Measurements from ENCODE around the gene SMC3. TPM values are rescaled to one million over a fixed set of nuclear protein-coding genes. Genes with fewer than 3 reads are reported as not detected.
A peak's percentile ranks its signal among the peaks of the same experiment; 100 is the strongest.

The SMC3 gene
- total RNA-seq, 2 donors from 2014 or later: 23.7 to 25.5 TPM

DNA sequence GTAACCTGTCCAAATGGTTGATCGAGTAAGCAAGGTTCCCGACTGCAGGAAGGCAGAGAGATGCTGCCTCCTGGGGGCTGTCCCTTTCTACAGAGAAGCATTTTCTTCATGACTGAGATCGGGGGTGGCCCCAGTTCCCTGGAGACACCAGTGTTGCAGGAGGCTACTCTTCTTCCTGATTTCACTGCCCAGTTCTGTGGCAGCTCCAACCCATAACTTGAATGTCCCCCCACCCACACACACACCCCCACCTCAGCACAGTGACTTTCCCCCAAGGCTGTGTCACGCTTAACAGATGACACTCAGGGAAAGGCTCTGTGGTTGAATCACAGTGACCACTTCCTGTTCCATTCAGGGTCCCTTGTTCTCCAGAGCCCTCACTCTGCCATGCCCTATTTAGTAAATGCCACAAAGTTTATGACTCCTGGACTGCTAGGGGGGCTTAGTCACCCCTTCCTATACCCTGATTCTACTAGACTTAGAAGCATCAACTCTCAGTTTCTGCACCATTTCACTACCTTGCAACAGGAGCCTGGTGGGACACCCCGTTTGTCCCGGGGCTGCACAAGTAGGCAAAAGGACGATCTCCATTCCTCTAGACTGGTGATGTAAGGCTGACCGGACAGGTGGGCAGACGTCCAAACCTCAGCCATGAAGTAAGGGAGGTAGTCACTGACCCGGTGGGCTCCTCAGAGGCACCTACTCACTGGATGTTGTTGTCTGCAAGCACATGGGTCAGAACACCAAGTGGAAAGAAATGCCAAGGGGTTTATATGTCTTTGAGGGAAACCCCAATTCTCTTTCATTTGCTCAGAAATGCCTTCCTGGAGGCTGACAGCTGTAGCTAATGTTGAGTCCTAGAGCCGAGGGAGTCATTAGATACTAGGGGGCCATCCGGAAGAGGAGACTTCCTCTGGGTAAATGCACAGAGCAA, 31.3 kb upstream of the SMC3 start:
- intact Hi-C loops (cut with DNase I, micrococcal nuclease): loop anchor here in 1 of 2 donors (10.0 kb wide), 1 partner anchor 221 kb away; no protein-coding TSS in a partner anchor
- peak; percentile 34 for ATAC-seq
- peak in 1 of 2 donors; percentile 27 for DNase-seq

DNA sequence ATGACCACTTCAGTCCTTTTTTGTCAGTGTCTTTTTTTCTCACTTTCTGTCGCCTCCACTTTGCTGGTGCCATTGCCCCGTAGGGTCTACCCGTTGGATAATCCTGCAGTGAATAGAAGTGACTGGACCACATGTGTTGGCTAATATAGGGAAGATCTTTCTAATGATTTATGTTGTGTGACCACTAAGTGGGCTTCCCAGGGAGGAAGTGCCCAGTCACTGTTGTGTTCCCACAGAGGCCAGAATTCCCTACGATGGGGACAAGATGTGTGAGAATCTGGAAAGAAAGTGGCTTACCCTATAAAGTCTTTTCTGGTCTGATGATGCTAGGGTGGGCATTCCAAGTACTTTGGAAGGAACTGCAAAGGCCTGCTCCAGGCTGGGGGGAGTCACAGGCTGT, 28.4 kb upstream of the SMC3 start:
- intact Hi-C loops (cut with DNase I, micrococcal nuclease): loop anchor here in 1 of 2 donors (10.0 kb wide), 1 partner anchor 224 kb away; no protein-coding TSS in a partner anchor
- no peak for ATAC-seq
- no peak for DNase-seq

DNA sequence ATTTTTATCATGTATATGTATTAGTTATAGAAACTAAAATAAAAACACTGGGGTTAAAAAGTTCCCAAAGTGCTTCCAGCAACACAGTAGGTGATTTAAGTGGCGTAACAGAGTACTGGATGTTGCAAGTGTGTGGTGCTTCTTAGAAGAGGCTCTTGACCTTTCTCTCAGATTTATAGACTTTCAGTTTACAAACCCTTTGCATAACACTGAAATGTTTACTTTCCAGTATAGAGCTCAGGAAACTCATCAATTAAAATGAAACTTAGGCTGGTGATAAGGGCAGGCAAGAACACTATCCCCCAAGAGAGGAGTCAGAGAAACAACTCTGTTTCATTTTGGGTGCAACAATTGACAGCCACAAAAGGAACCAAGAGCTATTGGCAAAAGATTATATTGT, 27.5 kb upstream of the SMC3 start:
- intact Hi-C loops (cut with DNase I, micrococcal nuclease): loop anchor here in 1 of 2 donors (10.0 kb wide), 1 partner anchor 185 kb away; no protein-coding TSS in a partner anchor
- DNase-seq: no peak
- ATAC-seq: no peak

DNA sequence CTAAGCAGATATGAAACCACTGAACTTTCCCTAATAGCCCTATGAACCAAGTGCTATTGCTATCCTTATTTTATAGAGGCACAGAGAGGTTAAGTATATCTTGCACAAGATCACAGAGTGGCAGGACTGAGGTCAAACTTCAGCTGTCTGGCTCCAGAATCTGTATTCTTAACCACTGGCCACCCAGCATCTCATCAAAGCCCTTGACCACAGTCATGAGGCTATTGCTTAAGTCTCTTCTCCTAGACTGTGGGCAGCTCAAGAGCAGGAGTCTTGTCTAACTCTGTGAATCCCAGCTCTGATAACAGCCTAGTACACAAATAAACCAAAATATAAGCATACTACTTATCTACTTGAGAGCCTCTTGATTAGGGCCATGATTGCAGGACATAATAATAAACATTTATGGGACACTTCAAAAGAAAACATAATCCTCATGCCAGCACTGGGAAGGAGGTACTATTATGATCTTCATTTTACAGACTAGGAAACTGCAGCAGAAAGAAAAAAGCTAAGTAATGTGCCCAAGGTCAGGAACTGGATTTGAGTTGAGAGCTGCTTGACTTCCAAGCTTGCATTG, 22.4 kb upstream of the SMC3 start:
- no peak for DNase-seq
- intact Hi-C loops (cut with DNase I, micrococcal nuclease): loop anchor here in 1 of 2 donors (5.0 to 10.0 kb wide), 2 partner anchors 190 to 233 kb away; no protein-coding TSS in a partner anchor
- peak; percentile 35 for ATAC-seq

DNA sequence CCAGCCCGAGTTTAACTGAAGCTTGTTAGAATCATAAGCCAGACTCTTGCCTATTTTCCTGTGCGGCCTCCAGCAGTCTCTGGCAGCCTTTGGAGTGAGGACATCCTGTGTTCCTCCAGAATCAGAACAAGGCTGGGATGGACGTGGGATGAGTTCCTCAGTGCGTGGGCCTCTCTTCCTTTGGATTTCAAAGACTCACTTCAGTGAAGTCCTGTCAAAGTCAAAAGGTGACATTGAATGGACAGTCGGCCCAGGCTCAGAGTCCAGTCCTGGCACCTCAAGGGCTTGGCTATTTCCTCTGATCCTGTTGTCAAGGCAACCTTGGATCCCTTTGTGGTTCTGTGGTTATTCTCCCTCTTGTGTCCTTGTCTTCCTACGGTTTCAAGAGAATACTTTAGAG, 21.4 kb upstream of the SMC3 start:
- no peak for DNase-seq
- ATAC-seq: no peak
- intact Hi-C loops (cut with DNase I, micrococcal nuclease): loop anchor here in 1 of 2 donors (5.0 to 10.0 kb wide), 2 partner anchors 191 to 234 kb away; no protein-coding TSS in a partner anchor

DNA sequence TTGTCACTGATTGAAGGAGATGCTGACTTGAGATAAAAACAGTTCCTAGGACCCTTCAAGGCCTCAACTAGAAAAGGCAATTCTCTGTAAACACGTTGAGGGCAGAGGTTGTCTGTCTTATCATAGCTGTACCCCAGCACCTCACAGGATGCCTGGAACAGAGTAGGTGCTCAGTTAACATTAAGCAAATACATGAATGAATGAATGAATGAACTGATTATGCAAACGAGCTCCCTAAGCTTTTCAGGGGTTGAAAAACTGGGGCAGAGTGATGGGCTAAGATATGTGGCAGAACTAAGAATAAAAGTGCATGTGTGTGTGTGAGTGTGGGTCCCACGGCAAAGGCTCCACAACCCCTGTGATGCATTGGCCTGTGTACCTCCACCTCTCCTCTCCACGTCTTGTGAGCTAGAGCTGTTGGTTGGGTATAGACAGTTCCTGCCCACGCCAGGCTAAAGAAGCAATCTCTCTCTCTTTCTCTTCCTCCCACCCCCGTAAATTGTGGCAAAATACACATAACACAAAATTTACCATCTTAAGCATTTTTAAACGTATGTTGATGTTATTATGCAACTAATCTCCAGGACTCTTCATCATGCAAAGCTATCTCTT, 20.9 kb upstream of the SMC3 start:
- intact Hi-C loops (cut with DNase I, micrococcal nuclease): loop anchor here in 1 of 2 donors (5.0 to 10.0 kb wide), 2 partner anchors 192 to 234 kb away; no protein-coding TSS in a partner anchor
- ATAC-seq: no peak
- DNase-seq: no peak

DNA sequence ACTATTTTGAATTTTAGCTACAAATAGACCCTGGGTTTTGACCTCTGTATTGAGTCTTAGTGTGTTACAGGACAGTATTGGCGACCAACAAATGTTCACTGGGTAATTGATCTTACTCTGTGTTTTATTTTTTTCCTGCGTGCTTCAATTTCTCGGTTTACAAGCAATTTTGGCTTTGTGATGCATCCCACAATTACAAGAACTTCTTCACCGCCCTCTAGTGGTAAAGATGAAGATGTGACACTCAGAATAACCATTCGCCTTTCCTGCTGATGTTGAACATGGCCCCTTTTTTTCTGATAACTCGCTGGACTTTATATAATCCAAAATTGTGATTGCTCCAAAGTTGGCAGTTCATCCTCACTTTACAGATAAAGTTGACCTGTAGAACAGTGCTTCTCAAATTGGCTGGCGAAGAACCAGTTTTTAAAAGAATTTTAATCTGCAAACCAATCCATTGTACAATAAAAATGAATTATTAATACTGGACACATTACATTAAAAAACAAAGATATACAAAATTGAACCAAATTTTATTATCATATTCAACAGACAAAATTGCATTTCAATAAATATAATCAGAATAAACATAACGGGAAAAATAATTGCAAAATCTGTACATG, 20.2 kb upstream of the SMC3 start:
- peak; percentile 61 for ATAC-seq
- no peak for DNase-seq
- intact Hi-C loops (cut with DNase I, micrococcal nuclease): loop anchor here in 1 of 2 donors (5.0 to 10.0 kb wide), 2 partner anchors 192 to 235 kb away; no protein-coding TSS in a partner anchor

DNA sequence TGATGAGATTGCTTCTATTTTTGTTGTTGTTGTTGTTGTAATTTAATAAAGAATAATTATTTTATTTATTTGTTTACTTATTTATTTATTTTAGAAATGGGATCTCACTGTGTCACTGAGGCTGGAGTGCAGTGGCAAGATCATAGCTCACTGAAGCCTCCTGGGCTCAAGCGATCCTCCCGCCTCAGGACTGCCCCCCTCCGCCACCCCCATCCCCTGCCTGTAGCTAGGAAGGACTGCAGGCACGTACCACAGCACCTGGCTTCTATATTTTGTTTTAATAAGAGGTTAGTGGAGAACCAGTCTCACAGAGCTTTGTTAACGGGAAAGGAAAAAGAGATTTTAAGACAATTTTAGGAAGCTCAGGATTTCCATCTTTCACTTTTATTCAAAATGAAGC, 19.5 kb upstream of the SMC3 start:
- ATAC-seq (no peak), DNase-seq (no peak)
- intact Hi-C loops (cut with DNase I, micrococcal nuclease): loop anchor here in 1 of 2 donors (5.0 to 10.0 kb wide), 2 partner anchors 193 to 236 kb away; no protein-coding TSS in a partner anchor

DNA sequence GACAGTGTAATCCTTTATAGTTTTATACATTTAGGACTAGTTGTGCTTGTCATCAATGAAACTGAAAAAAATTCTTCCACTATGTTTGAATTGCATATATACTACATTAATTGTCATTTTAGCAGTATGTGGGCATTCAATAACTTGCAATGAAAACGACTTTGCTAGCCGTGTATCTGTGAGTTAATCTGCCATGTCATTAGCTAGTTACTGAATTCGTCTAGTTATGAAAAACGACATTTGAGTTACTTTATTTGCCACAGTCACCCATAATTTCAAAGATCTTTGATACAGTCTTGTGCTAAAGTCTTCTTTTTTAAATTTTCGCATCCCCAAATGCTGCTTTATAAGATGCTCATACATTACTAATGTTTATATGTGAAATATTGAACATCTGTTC, 18.3 kb upstream of the SMC3 start:
- intact Hi-C loops (cut with DNase I, micrococcal nuclease): loop anchor here in 1 of 2 donors (5.0 to 10.0 kb wide), 2 partner anchors 194 to 237 kb away; no protein-coding TSS in a partner anchor
- no peak for ATAC-seq
- no peak for DNase-seq

DNA sequence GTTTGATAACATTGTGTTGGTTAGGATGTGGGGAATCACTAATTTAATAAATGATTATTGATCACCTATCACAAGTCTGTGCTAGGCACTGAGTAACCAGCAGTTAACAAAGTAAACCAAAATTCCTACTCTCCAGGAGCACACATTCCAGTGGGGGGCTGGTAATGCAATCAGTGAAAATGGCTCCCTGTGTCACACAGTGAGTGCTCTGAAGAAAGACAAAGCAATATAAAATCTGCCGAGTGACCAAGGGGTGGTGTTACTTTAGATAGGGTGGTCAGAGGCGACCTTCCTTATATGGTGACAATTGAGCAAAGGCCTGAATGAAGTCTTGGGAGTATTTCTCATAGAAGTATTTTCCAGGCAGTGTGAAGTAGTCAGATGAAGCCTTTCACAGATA, 13.6 kb upstream of the SMC3 start:
- ATAC-seq: no peak
- no peak for DNase-seq
- intact Hi-C loops (cut with DNase I, micrococcal nuclease): no loop called here

DNA sequence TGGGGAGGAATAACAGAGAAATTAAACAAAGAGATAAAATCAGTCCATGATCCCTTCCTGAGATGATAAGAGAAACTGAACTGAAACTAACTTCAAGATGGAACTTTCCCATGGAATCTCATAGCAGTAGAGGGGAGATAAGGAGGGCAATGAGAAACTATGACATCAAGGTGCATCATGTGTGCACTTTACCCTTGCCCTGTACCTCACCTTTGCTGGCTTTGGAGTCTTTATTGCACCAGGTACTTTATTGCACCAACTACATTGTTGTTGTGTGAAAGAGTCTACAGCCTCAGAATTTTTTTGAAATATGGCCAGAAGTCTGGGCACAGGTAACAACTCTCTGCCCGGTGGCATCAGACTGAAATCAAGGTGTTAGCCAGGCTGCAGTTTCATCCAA, 11.2 kb upstream of the SMC3 start:
- no peak for DNase-seq
- intact Hi-C loops (cut with DNase I, micrococcal nuclease): no loop called here
- peak; percentile 100 for ATAC-seq

DNA sequence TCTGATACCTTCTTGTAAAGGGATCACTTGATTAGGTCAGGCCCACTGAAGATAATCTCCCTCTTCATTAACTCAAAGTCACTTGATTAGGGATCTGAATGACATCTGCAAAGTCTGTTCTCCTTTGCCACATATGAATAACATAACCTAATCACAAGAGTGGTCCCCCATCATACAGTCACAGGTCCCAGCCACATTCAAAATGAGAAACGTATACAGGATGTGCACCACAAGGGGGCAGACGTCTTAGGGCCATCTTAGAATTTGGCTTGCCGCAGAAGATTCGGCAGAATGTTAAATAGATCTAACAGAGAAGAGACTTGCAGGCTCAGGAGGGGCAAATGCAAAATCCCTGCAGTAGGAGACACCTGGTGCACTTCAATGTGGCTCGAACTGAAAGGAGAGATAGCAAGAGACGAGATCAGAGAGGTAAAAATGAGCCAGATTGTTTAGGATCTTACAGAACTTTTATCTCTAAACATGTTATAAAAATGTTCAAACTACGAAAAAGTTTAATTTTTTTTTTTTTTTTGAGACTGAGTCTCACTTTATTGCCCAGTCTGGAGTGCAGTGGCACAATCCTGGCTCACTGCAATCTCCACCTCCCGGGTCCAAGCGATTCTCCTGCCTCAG, 10.4 kb upstream of the SMC3 start:
- intact Hi-C loops (cut with DNase I, micrococcal nuclease): no loop called here
- ATAC-seq (no peak), DNase-seq (peak in 1 of 2 donors; percentile 65)

DNA sequence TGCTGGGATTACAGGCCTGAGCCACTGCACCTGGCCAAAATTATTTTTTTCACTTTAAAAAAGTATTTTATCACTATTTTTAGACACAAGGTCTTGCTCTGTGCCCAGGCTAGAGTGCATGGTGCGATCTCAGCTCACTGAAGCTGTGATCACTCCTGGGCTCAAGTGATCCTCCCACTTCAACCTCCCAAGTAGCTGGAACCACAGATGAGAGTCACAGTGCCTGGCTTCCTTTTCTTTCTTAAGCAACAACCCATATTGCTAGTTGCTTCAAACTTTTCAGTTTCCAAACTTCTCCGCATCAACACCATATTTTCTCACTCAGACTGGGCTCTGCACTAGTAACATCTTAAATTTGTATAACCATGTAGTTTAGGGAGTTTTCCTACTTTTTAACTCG, 9.5 kb upstream of the SMC3 start:
- ATAC-seq: no peak
- DNase-seq: no peak
- intact Hi-C loops (cut with DNase I, micrococcal nuclease): no loop called here

DNA sequence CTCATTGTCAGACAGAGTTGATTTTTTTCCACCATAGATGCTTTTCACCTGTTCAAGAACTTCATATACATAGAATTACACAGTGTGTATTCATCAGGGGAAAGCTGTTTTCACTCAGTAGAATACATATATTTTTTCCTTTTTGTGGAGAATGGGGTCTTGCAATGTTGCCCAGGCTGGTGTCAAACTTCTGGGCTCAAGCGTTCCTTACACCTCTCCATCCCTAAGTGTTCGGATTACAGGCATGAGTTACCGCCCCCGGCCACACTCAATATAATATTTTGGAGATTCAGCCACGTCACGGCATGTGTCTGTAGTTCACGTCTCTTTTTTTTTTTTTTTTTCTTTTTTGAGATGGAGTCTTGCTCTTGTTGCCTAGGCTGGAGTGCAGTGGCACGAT, 7.5 kb upstream of the SMC3 start:
- ATAC-seq: no peak
- DNase-seq: no peak
- intact Hi-C loops (cut with DNase I, micrococcal nuclease): no loop called here

DNA sequence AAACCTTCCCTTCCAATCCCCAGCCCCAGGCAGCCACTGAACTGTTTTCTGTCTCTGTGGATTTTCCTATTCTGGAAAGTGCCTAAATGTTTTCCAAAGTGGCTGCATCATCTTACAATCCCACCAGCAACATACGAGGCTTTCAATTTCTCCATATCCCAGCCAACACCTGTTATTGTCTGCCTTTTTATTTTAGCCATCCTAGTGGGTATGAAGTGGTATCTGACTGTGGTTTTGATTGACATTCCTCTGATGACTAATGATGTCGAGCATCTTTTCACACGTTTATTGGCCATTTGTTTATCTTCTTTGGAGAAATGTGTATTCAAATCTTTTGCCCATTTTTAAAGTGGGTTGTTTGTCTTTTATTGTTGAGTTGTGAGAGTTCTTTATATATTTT, 6.2 kb upstream of the SMC3 start:
- DNase-seq (no peak), ATAC-seq (no peak)
- intact Hi-C loops (cut with DNase I, micrococcal nuclease): no loop called here

DNA sequence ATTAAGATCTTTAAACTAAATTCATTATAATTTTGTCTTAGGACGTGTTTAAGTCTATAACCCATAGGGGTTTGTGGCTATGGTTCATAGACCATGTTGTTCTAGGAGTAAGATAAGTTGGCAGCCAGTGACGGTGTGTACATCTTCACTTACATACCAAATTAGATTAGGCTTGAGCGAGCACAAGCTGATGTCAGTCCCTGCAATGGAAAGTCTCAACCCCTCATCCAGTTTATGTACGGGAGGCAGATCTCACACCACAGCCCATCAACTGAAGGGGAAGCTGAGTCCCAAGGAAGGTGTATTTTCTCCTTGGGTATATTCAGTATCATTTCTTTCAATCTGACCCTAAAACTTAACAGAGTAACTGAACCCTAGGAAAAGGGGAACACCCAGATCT, 5.1 kb upstream of the SMC3 start:
- ATAC-seq (no peak), DNase-seq (no peak)
- intact Hi-C loops (cut with DNase I, micrococcal nuclease): no loop called here

DNA sequence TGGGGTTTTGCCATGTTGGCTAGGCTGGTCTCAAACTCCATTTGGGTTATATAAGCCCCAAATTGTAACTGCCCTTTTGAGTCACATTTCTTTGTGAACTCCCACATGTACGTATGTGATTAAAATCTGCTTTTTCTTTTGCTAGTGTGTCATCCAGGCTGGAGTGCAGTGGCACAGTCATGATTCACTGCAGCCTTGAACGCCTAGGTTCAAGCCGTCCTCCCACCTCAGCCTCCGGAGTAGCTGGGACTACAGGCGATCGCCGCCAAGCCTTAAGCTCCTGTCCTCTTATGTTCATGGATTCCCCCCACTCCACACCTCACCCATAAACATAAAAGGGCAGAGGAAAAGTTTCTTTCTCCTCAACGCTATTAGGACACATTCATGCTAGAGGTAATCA, 4.4 kb upstream of the SMC3 start:
- no peak for ATAC-seq
- no peak for DNase-seq
- intact Hi-C loops (cut with DNase I, micrococcal nuclease): no loop called here

DNA sequence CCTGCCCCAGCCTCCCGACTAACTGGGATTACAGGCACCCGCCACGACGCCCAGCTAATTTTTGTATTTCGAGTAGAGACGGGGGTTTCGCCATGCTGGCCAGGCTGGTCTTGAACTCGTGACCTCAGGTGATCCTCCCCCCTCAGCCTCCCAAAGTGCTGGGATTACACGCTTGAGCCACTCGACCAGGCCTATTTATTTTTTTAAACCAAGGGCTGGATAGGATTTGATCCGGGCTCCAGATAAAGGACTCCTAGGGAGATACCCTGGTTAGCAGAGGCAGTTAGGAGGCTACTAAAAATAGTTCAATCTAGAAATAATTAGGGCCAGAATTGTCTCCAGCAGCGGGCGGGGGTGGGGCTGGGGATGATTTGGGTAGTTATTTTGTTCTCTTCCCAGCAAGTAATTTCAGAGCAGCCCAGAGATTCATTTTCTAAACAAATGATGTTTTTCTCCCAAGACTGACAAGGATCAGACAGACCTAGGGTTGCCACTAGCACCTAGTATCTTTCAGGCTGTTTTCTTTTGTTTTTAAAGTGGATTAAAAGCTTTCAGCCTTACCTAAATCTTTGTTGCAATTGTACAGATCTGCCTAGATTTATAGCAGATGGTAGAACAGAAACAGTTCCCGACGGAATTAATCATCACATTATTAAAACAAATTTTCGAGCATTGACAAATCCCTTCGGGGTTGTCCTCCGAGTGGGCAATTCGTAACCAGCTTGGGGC, 859 bp upstream of the SMC3 start:
- DNase-seq: no peak
- ATAC-seq: no peak
- intact Hi-C loops (cut with DNase I, micrococcal nuclease): no loop called here
